ENCODE measurements around the gene PCMTD2.

The PCMTD2 gene

GRCh38 chr20:64219730-64220129, 35.8 kb upstream of the PCMTD2 start:
- no peak overlapping the region for H3K4me3 ChIP-seq (ENCODE audit: low read depth, low read length)
- TF ChIP-seq, protein P1, sequence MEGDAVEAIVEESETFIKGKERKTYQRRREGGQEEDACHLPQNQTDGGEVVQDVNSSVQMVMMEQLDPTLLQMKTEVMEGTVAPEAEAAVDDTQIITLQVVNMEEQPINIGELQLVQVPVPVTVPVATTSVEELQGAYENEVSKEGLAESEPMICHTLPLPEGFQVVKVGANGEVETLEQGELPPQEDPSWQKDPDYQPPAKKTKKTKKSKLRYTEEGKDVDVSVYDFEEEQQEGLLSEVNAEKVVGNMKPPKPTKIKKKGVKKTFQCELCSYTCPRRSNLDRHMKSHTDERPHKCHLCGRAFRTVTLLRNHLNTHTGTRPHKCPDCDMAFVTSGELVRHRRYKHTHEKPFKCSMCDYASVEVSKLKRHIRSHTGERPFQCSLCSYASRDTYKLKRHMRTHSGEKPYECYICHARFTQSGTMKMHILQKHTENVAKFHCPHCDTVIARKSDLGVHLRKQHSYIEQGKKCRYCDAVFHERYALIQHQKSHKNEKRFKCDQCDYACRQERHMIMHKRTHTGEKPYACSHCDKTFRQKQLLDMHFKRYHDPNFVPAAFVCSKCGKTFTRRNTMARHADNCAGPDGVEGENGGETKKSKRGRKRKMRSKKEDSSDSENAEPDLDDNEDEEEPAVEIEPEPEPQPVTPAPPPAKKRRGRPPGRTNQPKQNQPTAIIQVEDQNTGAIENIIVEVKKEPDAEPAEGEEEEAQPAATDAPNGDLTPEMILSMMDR (IDR thresholded peaks at IDR 0.05; ENCODE audit: insufficient read depth, low read depth, low read length, missing control alignments): no peak
- DNase-seq (ENCODE audit: low read depth): no peak

DNA sequence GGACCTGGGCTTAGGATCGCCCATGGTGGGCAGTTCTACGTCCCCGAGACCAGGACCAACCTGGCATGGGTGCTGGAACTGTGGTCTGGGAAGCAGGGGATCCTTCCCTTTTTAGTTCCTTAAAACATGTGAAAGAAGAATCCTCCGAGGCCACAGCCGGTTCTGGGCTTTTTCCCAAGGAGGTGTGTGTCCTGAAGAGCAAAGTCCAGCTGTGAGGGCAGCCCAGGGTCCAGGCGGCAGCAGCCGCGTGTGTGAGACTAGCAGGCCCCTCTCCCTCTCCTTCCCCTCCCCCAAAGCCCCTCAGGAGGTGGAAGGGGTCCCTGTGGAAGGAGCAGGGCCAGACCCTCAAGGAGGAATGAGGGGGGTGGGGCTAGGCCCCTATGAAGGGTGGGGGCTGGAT, 35.1 kb upstream of the PCMTD2 start:
- no peak for DNase-seq (ENCODE audit: low read depth)
- TF ChIP-seq, protein P1 (IDR thresholded peaks at IDR 0.05; ENCODE audit: insufficient read depth, low read depth, low read length, missing control alignments): no peak

DNA sequence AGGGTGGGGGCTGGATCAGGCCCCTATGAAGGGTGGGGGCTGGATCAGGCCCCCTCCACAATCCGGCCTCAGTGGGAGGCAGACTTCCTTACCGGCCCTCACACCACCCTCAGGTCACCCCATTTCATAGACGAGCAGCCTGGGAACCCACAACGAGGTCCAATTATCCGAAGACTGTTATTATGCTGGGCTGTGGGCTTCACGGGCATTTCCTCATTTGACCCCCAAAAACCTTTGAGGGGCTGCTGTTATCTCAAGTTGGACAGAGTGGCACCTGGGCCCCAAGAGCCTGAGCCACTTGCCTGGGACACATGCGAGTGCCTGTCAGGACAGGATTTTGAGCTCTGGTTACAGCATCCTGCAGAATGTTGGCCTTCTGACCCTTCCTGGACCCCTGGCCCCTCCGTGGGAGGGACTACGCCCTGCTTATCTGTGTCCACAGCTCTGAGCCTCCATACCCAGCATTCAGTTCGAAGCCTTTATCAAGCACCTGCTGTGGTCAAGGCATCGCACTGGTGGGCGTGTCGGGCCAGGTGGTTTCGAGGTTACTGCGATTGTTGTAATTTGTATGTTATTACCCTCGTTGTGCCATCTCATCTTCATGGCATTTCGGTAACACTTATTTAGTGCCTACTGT, 34.5 kb upstream of the PCMTD2 start:
- TF ChIP-seq, protein P1 (IDR thresholded peaks at IDR 0.05; ENCODE audit: insufficient read depth, low read depth, low read length, missing control alignments): no peak
- H3K4me3 ChIP-seq (ENCODE audit: low read depth, low read length): no peak overlapping the region
- DNase-seq (ENCODE audit: low read depth): no peak

More for the DNA sequence above, 35.1 kb upstream of the PCMTD2 start:
- H3K4me3 ChIP-seq (ENCODE audit: low read depth, low read length): no peak overlapping the region

DNA sequence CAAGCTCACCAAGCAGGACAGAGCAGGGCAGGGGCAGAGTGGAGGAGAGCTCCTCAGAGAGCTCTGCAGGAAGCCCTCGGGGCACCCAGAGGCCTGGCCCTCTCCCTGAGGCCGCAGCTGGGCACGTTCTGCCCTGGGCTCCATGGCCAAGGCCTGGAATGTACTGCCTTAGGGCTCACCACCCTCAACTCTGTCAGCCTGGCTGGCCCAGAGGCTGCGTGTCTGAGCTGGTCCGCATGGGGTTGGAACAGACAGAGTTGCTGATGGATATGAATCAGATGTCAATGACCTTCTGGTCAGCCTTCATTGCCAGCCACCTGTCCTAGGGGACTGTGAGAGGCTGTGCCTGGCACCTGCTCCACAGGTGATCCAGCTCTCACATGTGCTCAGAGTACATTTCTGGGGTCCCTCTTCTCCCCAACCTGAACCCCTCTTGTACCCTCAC, 33.2 kb upstream of the PCMTD2 start:
- TF ChIP-seq, protein P1 (IDR thresholded peaks at IDR 0.05; ENCODE audit: insufficient read depth, low read depth, low read length, missing control alignments): no peak
- DNase-seq (ENCODE audit: low read depth): no peak
- no peak overlapping the region for H3K4me3 ChIP-seq (ENCODE audit: low read depth, low read length)

GRCh38 chr20:64222851-64223525, 32.6 kb upstream of the PCMTD2 start:
- DNase-seq (ENCODE audit: low read depth): no peak
- TF ChIP-seq, protein P1 (IDR thresholded peaks at IDR 0.05; ENCODE audit: insufficient read depth, low read depth, low read length, missing control alignments): no peak
- H3K4me3 ChIP-seq (ENCODE audit: low read depth, low read length): no peak overlapping the region

GRCh38 chr20:64223526-64224067, 32.0 kb upstream of the PCMTD2 start:
- DNase-seq (ENCODE audit: low read depth): peak; percentile 27
- TF ChIP-seq, protein P1 (IDR thresholded peaks at IDR 0.05; ENCODE audit: insufficient read depth, low read depth, low read length, missing control alignments): peak; percentile 44
- no peak overlapping the region for H3K4me3 ChIP-seq (ENCODE audit: low read depth, low read length)

Data from GM12865 (cell line).